Vagina (tissue), 2 donors: ENCODE data around the gene SNX9.

ENCODE experiments used
- POLR2A ChIP-seq, 2 donors: fragments of 450-650 bp; IDR thresholded peaks; one replicate each; pipeline ENCODE4 v1.6.1; 2017; ENCODE audit warnings: antibody characterized with exemption in 2 of 2, mild to moderate bottlenecking in 2 of 2, moderate library complexity in 2 of 2
- POLR2AphosphoS5 ChIP-seq, 2 donors: sonication (generic); formaldehyde crosslinking; IDR thresholded peaks; one replicate each; pipeline ENCODE4 v1.9.0; 2017; ENCODE audit warnings: antibody characterized with exemption in 2 of 2, mild to moderate bottlenecking in 2 of 2, low read depth in 1 of 2; ENCODE audit not compliant: insufficient read depth in 1 of 2
- TF ChIP-seq, protein P1 (sequence below), 3 experiments: fragments of 450-650 bp in 2 of 3; fragments of 200-600 bp in 1 of 3; sonication (generic) in 1 of 3; IDR thresholded peaks; one replicate each; pipeline ENCODE4 v1.5.1; 2017 to 2019; ENCODE audit warnings: antibody characterized with exemption in 3 of 3, mild to moderate bottlenecking in 2 of 3, moderate library complexity in 2 of 3

DNA sequence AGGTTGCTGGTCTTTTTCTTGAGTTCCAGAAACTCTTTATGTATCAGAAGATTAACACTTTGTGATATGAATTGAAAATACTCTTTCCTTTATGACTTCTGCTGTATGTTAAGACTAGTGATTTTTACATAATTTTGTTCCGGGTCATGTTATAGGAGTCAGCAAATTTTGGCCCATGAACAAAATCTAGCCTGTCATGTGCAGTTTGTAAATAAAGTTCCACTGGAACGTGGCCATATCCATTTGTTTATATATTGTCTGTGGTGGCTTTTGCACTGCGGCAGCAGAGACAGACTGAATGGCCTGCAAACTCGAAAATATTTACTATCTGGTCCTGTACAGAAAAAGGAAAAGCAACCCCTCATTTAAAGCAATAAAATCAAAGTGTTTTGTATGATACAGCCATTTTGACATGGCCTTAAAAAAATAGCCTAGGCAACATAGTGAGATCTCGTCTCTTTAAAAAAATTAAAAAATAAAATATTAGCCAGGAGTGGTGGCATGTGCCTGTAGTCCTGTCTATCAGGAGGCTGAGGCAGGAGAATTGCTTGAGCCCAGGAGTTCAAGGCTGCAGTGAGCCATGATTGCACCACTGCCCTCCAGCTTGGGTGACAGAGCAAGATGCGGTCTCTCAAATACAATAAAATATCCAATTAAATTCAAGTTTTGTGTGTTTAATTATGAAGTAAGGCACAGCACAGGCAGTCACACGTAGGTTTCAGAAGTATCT lies 36.9 kb downstream of the SNX9 start:
- no peak for TF ChIP-seq POLR2AphosphoS5 (IDR thresholded peaks at IDR 0.05; ENCODE audit: insufficient read depth in 1 of 2, low read depth in 1 of 2)
- TF ChIP-seq, protein P1, sequence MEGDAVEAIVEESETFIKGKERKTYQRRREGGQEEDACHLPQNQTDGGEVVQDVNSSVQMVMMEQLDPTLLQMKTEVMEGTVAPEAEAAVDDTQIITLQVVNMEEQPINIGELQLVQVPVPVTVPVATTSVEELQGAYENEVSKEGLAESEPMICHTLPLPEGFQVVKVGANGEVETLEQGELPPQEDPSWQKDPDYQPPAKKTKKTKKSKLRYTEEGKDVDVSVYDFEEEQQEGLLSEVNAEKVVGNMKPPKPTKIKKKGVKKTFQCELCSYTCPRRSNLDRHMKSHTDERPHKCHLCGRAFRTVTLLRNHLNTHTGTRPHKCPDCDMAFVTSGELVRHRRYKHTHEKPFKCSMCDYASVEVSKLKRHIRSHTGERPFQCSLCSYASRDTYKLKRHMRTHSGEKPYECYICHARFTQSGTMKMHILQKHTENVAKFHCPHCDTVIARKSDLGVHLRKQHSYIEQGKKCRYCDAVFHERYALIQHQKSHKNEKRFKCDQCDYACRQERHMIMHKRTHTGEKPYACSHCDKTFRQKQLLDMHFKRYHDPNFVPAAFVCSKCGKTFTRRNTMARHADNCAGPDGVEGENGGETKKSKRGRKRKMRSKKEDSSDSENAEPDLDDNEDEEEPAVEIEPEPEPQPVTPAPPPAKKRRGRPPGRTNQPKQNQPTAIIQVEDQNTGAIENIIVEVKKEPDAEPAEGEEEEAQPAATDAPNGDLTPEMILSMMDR (IDR thresholded peaks at IDR 0.05): no peak
- TF ChIP-seq POLR2A (IDR thresholded peaks at IDR 0.05): no peak
